HG03280 (cell line): ENCODE results near the gene ECSCR.
A peak's percentile ranks its signal among the peaks of the same experiment; 100 is the strongest.
"Not testable (repeated sequence)": the region's sequence is repeated elsewhere in the genome, so short reads cannot be mapped to it uniquely, and the experiment has no call there.

Experiments
- ATAC-seq: cut with Tn5 transposase; IDR thresholded peaks from one replicate; pipeline ENCODE4 v1.9.1; 2021; ENCODE audit warnings: mild to moderate bottlenecking, moderate library complexity; ENCODE audit not compliant: unreplicated experiment

The ECSCR gene

GRCh38 chr5:139446956-139447779 is 15.4 kb downstream of the ECSCR start:
- ATAC-seq: peak; percentile 49

- ATAC-seq: no peak
Measured at GRCh38 chr5:139445325-139446170, 17.0 kb downstream of the ECSCR start.

- no peak for ATAC-seq
Measured at GRCh38 chr5:139443831-139444453, 18.6 kb downstream of the ECSCR start.

- not testable (repeated sequence) for ATAC-seq
Measured at GRCh38 chr5:139440416-139440815, 22.1 kb downstream of the ECSCR start.

- peak; percentile 88 for ATAC-seq
Measured at GRCh38 chr5:139439013-139439903, 23.3 kb downstream of the ECSCR start, which contains the start of gene DNAJC18. DNAJC18 (minus strand) TSS chr5:139439525; CDS start chr5:139439445, 80 bp downstream.

- ATAC-seq: no peak
Measured at GRCh38 chr5:139438707-139439012, 23.9 kb downstream of the ECSCR start.

- no peak for ATAC-seq
Measured at GRCh38 chr5:139435676-139436075, 26.9 kb downstream of the ECSCR start.

- ATAC-seq: no peak
Measured at GRCh38 chr5:139431706-139432105, 30.8 kb downstream of the ECSCR start.

- ATAC-seq: no peak
Measured at GRCh38 chr5:139430015-139430414, 32.5 kb downstream of the ECSCR start.

GRCh38 chr5:139426203-139426885 is 36.2 kb downstream of the ECSCR start:
- no peak for ATAC-seq

- ATAC-seq: no peak
Measured at GRCh38 chr5:139425497-139425896, 37.0 kb downstream of the ECSCR start.

GRCh38 chr5:139422307-139422893 is 40.1 kb downstream of the ECSCR start:
- ATAC-seq: no peak

- no peak for ATAC-seq
Measured at GRCh38 chr5:139419226-139420192, 43.0 kb downstream of the ECSCR start.

GRCh38 chr5:139418793-139419192 is 43.8 kb downstream of the ECSCR start:
- ATAC-seq: no peak

- no peak for ATAC-seq
Measured at GRCh38 chr5:139417214-139417613, 45.3 kb downstream of the ECSCR start.

GRCh38 chr5:139416651-139417050 is 45.9 kb downstream of the ECSCR start:
- no peak for ATAC-seq

GRCh38 chr5:139415869-139416268 is 46.7 kb downstream of the ECSCR start:
- no peak for ATAC-seq

GRCh38 chr5:139415221-139415861 is 47.2 kb downstream of the ECSCR start:
- no peak for ATAC-seq
